ENCODE results near the gene EYA2. TPM values are rescaled to one million over a fixed set of nuclear protein-coding genes. Genes with fewer than 3 reads are reported as not detected.

EYA2 gene
- total RNA-seq, 3 donors from 2014 or later (not counting 1 experiment from before 2014, with no cell fraction given): 0.30 TPM; not detected in 2

DNA sequence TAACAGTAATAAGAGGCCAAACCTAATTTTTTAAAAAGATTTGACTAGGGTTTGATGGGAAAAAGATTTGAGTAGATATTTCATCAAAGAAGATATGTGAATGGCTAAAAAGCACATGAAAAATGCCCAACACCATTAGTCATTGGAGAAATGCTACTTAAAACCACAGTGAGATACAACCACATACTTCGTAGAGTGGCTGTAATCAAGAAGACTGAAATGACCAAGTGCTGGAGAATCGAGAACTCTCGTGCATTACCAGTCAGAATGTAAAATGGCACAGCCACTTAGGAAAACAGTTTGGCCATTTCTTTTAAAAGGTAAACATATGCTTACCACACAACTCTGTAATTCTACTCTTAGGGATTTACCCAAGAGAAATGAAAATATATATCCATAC lies 175.5 kb downstream of the EYA2 start:
- no peaks in the 10 kb centered on the region for H3K4me1 Mint-ChIP-seq
- H3K27me3 Mint-ChIP-seq (ENCODE audit: low read depth in 2 of 2): peaks cover 0 to 12% of the 10 kb centered on the region in 2 donors
- peaks cover 5 to 8% of the 10 kb centered on the region in 2 donors for H3K9me3 Mint-ChIP-seq
- WGBS (ENCODE audit: insufficient coverage): 84% methylated on average over 3 of the region's 3 CpGs
- H3K27ac Mint-ChIP-seq: no peak overlapping the region
- Histone ChIP-seq H3K36me3 (ENCODE audit: control insufficient read depth, insufficient read depth, low read length) (no peaks in the 10 kb centered on the region), H3K27me3 (ENCODE audit: control insufficient read depth, insufficient read depth, low read length) (no peaks in the 10 kb centered on the region), H3K9me3 (ENCODE audit: control insufficient read depth, insufficient read depth, low read length) (peaks cover 4% of the 10 kb centered on the region), H3K4me1 (ENCODE audit: control insufficient read depth, insufficient read depth, low read length) (no peaks in the 10 kb centered on the region), H3K4me3 (ENCODE audit: low read length) (no peak overlapping the region), H3K27ac (ENCODE audit: low read length) (no peak overlapping the region)
- TF ChIP-seq CTCF (IDR thresholded peaks at IDR 0.05): no peak
- peaks cover 7% of the 10 kb centered on the region for H3K36me3 Mint-ChIP-seq
- H3K4me3 Mint-ChIP-seq: no peak overlapping the region
- ATAC-seq (no peak), DNase-seq (no peak)
- intact Hi-C loops (cut with micrococcal nuclease): no loop called here

GRCh38 chr20:47071646-47072185 lies 177.1 kb downstream of the EYA2 start:
- Histone ChIP-seq H3K9me3 (ENCODE audit: control insufficient read depth, insufficient read depth, low read length) (peaks cover 4% of the 10 kb centered on the region), H3K4me3 (ENCODE audit: low read length) (no peak overlapping the region), H3K27me3 (ENCODE audit: control insufficient read depth, insufficient read depth, low read length) (no peaks in the 10 kb centered on the region), H3K4me1 (ENCODE audit: control insufficient read depth, insufficient read depth, low read length) (no peaks in the 10 kb centered on the region), H3K27ac (ENCODE audit: low read length) (no peak overlapping the region), H3K36me3 (ENCODE audit: control insufficient read depth, insufficient read depth, low read length) (no peaks in the 10 kb centered on the region)
- Mint-ChIP-seq H3K4me3 (no peak overlapping the region), H3K4me1 (no peaks in the 10 kb centered on the region), H3K27me3 (ENCODE audit: low read depth in 2 of 2) (peaks cover 0 to 14% of the 10 kb centered on the region in 2 donors), H3K27ac (no peak overlapping the region), H3K9me3 (peaks cover 6 to 7% of the 10 kb centered on the region in 2 donors), H3K36me3 (peaks cover 7% of the 10 kb centered on the region)
- TF ChIP-seq CTCF (IDR thresholded peaks at IDR 0.05): no peak
- intact Hi-C loops (cut with micrococcal nuclease): no loop called here
- ATAC-seq (no peak), DNase-seq (no peak)
- 81% methylated on average over 10 of the region's 10 CpGs for WGBS (ENCODE audit: insufficient coverage)

GRCh38 chr20:47073766-47074475 lies 179.3 kb downstream of the EYA2 start:
- no peak overlapping the region for H3K27ac ChIP-seq (ENCODE audit: low read length)
- H3K4me1 ChIP-seq (ENCODE audit: control insufficient read depth, insufficient read depth, low read length): no peaks in the 10 kb centered on the region
- intact Hi-C loops (cut with micrococcal nuclease): no loop called here
- Mint-ChIP-seq H3K4me1 (no peaks in the 10 kb centered on the region), H3K4me3 (no peak overlapping the region), H3K36me3 (no peaks in the 10 kb centered on the region), H3K27ac (no peak overlapping the region), H3K27me3 (ENCODE audit: low read depth in 2 of 2) (peaks cover 10 to 15% of the 10 kb centered on the region in 2 donors), H3K9me3 (peaks cover 2 to 4% of the 10 kb centered on the region in 2 donors)
- H3K36me3 ChIP-seq (ENCODE audit: control insufficient read depth, insufficient read depth, low read length): no peaks in the 10 kb centered on the region
- 90% methylated on average over 16 of the region's 16 CpGs for WGBS (ENCODE audit: insufficient coverage)
- H3K27me3 ChIP-seq (ENCODE audit: control insufficient read depth, insufficient read depth, low read length): no peaks in the 10 kb centered on the region
- H3K4me3 ChIP-seq (ENCODE audit: low read length): no peak overlapping the region
- no peak for TF ChIP-seq CTCF (IDR thresholded peaks at IDR 0.05)
- no peak for DNase-seq
- H3K9me3 ChIP-seq (ENCODE audit: control insufficient read depth, insufficient read depth, low read length): no peaks in the 10 kb centered on the region
- no peak for ATAC-seq

Data from natural killer cell (primary cell).